Measurements from ENCODE around the gene TIPARP. TPM values are rescaled to one million over a fixed set of nuclear protein-coding genes. Genes with fewer than 3 reads are reported as not detected.

Gene TIPARP
- total and polyA plus RNA-seq, 2 donors (not counting 1 experiment from before 2014, with no cell fraction given): 8.6 to 22.1 TPM

- H3K4me3 ChIP-seq (replicated peaks in 1 of 4; ENCODE audit: control extremely low read depth in 1 of 4, insufficient read depth in 1 of 4, low read depth in 3 of 4, low read length in 4 of 4): peak overlapping the region; percentile 71 to 88 (median 84)
- peaks cover 3% of the 10 kb centered on the region for H3K36me3 ChIP-seq (ENCODE audit: control insufficient read depth, insufficient read depth, low read length)
- no peaks in the 10 kb centered on the region for H3K9me3 ChIP-seq (ENCODE audit: control insufficient read depth, insufficient read depth, low read depth, low read length)
- peaks cover 42% of the 10 kb centered on the region for H3K79me2 ChIP-seq (ENCODE audit: control insufficient read depth, insufficient read depth, low read length)
- H3K4me2 ChIP-seq (ENCODE audit: extremely low read depth, insufficient read depth, low read length): peak overlapping the region; percentile 89
- DNase-seq (ENCODE audit: low read depth in 2 of 2): no peak
- TF ChIP-seq EZH2 (IDR thresholded peaks at IDR 0.05; ENCODE audit: low read length, missing control alignments) (no peak), CTCF (conservative IDR thresholded peaks at IDR 0.05 in 1 of 2, IDR thresholded peaks at IDR 0.05 in 1 of 2; ENCODE audit: low read depth in 1 of 2, low read length in 2 of 2) (no peak)
- H3K9ac ChIP-seq (ENCODE audit: insufficient read depth, low read length): peak overlapping the region; percentile 97
- H3K4me1 ChIP-seq (ENCODE audit: control insufficient read depth, extremely low read depth, insufficient read depth, low read length): no peaks in the 10 kb centered on the region
- peak overlapping the region; percentile 94 for H3K27ac ChIP-seq (ENCODE audit: insufficient read depth, low read length)
- no peaks in the 10 kb centered on the region for H4K20me1 ChIP-seq (ENCODE audit: control insufficient read depth, extremely low read depth, insufficient read depth, low read length)
- H2AFZ ChIP-seq (ENCODE audit: low read length): peak overlapping the region; percentile 98
- H3K27me3 ChIP-seq (ENCODE audit: control insufficient read depth, insufficient read depth, low read length): no peaks in the 10 kb centered on the region
Measured at GRCh38 chr3:156673732-156674045, 701 bp upstream of the TIPARP start.

GRCh38 chr3:156674911-156675829 lies 780 bp downstream of the TIPARP start:
- Histone ChIP-seq H3K36me3 (ENCODE audit: control insufficient read depth, insufficient read depth, low read length) (peaks cover 5% of the 10 kb centered on the region), H3K9ac (ENCODE audit: insufficient read depth, low read length) (peak overlapping the region; percentile 97), H3K27me3 (ENCODE audit: control insufficient read depth, insufficient read depth, low read length) (no peaks in the 10 kb centered on the region), H3K27ac (ENCODE audit: insufficient read depth, low read length) (peak overlapping the region; percentile 94), H4K20me1 (ENCODE audit: control insufficient read depth, extremely low read depth, insufficient read depth, low read length) (no peaks in the 10 kb centered on the region), H3K9me3 (ENCODE audit: control insufficient read depth, insufficient read depth, low read depth, low read length) (no peaks in the 10 kb centered on the region), H3K4me3 (replicated peaks in 1 of 4; ENCODE audit: control extremely low read depth in 1 of 4, insufficient read depth in 1 of 4, low read depth in 3 of 4, low read length in 4 of 4) (peak overlapping the region; percentile 79 to 88 (median 85)), H3K79me2 (ENCODE audit: control insufficient read depth, insufficient read depth, low read length) (peaks cover 57% of the 10 kb centered on the region), H3K4me1 (ENCODE audit: control insufficient read depth, extremely low read depth, insufficient read depth, low read length) (peaks cover 2% of the 10 kb centered on the region), H3K4me2 (ENCODE audit: extremely low read depth, insufficient read depth, low read length) (no peak overlapping the region), H2AFZ (ENCODE audit: low read length) (no peak overlapping the region)
- DNase-seq (ENCODE audit: low read depth in 2 of 2): peak in 1 of 2 donors; percentile 56
- TF ChIP-seq EZH2 (IDR thresholded peaks at IDR 0.05; ENCODE audit: low read length, missing control alignments) (no peak), CTCF (conservative IDR thresholded peaks at IDR 0.05 in 1 of 2, IDR thresholded peaks at IDR 0.05 in 1 of 2; ENCODE audit: low read depth in 1 of 2, low read length in 2 of 2) (peak; percentile 14 to 36)

- no peak overlapping the region for H2AFZ ChIP-seq (ENCODE audit: low read length)
Measured at GRCh38 chr3:156675830-156676767, 1.7 kb downstream of the TIPARP start.

More at GRCh38 chr3:156675830-156676767, 1.7 kb downstream of the TIPARP start:
- Histone ChIP-seq H3K79me2 (ENCODE audit: control insufficient read depth, insufficient read depth, low read length) (peaks cover 66% of the 10 kb centered on the region), H3K4me3 (replicated peaks in 1 of 4; ENCODE audit: control extremely low read depth in 1 of 4, insufficient read depth in 1 of 4, low read depth in 3 of 4, low read length in 4 of 4) (peak overlapping the region; percentile 79 to 88 (median 85)), H3K9ac (ENCODE audit: insufficient read depth, low read length) (peak overlapping the region; percentile 97), H3K4me2 (ENCODE audit: extremely low read depth, insufficient read depth, low read length) (peak overlapping the region; percentile 61), H3K4me1 (ENCODE audit: control insufficient read depth, extremely low read depth, insufficient read depth, low read length) (peaks cover 6% of the 10 kb centered on the region), H3K27me3 (ENCODE audit: control insufficient read depth, insufficient read depth, low read length) (no peaks in the 10 kb centered on the region), H3K36me3 (ENCODE audit: control insufficient read depth, insufficient read depth, low read length) (peaks cover 5% of the 10 kb centered on the region), H3K9me3 (ENCODE audit: control insufficient read depth, insufficient read depth, low read depth, low read length) (no peaks in the 10 kb centered on the region), H3K27ac (ENCODE audit: insufficient read depth, low read length) (peak overlapping the region; percentile 94), H4K20me1 (ENCODE audit: control insufficient read depth, extremely low read depth, insufficient read depth, low read length) (no peaks in the 10 kb centered on the region)
- peak; percentile 86 to 94 for DNase-seq (ENCODE audit: low read depth in 2 of 2)
- TF ChIP-seq CTCF (conservative IDR thresholded peaks at IDR 0.05 in 1 of 2, IDR thresholded peaks at IDR 0.05 in 1 of 2; ENCODE audit: low read depth in 1 of 2, low read length in 2 of 2) (no peak), EZH2 (IDR thresholded peaks at IDR 0.05; ENCODE audit: low read length, missing control alignments) (no peak)
